Measurements from ENCODE around the gene ATOH8. TPM values are rescaled to one million over a fixed set of nuclear protein-coding genes. Genes with fewer than 3 reads are reported as not detected.

ATOH8 gene
- polyA plus RNA-seq, 1 donor, result 10.3 TPM

GRCh38 chr2:85799215-85799956, 45.6 kb downstream of the ATOH8 start:
- DNase-seq, result no peak

GRCh38 chr2:85800586-85800985, 46.8 kb downstream of the ATOH8 start:
- DNase-seq, result no peak

DNA sequence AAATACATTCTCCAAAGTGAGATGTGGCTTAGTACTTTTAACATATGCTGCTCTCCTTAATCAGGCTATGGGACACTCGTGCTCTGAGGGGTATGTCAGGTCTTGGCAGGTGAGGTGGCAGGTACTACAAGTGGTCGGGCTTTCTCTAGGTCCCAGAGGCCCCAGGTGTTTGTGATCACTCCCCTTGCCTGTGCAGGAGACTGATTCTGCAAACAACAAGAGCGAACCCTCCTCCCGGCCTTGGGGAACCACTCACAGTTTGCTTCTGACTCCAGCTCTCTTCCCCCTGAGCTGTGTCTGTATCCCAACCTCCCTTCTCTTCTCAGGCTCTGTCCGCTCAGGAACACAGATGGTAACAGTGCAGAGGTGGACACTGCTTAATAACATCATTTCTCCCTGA, 48.1 kb downstream of the ATOH8 start:
- DNase-seq, result no peak

DNA sequence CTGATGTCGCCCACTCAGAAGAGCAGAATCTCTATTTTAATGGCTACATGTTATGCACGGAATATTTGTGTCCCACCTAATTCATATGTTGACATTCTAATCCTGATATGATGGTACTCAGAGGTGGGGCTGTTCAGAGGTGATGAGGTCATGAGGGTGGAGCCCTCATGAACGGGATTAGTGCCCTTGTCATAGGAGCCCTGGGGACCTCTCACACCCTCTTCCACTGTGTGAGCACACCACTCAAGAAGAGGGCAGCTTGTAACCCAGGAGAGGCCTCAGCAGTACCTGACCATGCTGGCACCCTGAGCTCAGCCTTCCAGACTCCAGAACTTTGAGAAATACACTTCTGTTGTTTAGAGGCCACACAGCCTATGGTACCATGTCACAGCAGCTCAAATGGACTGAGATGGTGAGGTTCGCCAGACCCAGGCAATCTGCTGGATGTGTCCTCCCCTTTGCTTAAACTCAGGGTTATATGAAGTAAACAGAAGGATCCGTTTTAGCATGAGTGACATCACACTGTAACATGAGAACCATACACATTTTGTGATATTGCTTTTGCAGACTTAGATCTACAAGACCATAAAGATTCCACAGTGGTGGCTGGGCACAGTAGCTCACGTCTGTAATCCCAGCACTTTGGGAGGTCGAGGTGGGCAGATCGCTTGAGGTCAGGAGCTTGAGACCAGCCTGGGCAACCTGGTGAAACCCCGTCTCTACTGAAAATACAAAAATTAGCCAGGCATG, 48.7 kb downstream of the ATOH8 start:
- DNase-seq, result no peak

GRCh38 chr2:85803704-85804425, 50.1 kb downstream of the ATOH8 start:
- no peak for DNase-seq

GRCh38 chr2:85804583-85804982, 50.8 kb downstream of the ATOH8 start:
- no peak for DNase-seq

DNA sequence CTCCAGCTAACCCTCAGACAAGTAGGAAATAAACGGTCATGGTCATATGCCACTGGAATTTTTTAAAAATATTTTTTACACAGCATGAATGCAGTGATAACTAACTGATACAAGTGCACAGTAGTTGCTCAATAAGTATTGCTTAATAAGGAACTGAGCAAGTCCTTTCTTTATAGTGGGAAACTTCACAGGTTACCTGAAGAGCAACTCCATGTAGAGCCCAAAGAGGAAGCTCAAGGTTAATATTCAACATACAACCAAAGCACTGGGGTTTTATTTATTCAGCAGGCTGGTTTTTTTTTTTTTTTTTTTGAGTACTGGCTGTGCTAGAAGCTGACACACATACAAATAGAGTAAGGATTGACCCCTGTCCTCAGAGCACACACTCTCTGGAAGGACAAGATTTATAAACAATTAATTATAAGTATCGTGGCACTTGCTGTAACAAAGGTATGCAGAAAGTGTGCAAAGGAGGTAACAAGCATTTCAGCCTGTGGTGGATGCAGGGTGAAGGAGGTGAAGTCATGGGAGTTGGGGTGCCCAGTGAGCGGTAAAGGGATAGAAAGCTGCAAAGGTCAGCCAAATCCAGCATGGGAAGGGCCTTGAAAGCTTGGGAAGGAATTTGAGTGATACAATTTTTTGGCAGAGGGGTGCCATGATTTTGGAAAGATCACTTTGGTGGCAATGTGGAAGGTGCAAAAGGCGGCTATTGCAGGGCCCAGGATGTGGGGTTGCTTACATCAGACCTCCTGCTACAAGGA, 52.7 kb downstream of the ATOH8 start:
- no peak for DNase-seq

GRCh38 chr2:85807756-85808155, 54.0 kb downstream of the ATOH8 start:
- DNase-seq, result no peak

DNA sequence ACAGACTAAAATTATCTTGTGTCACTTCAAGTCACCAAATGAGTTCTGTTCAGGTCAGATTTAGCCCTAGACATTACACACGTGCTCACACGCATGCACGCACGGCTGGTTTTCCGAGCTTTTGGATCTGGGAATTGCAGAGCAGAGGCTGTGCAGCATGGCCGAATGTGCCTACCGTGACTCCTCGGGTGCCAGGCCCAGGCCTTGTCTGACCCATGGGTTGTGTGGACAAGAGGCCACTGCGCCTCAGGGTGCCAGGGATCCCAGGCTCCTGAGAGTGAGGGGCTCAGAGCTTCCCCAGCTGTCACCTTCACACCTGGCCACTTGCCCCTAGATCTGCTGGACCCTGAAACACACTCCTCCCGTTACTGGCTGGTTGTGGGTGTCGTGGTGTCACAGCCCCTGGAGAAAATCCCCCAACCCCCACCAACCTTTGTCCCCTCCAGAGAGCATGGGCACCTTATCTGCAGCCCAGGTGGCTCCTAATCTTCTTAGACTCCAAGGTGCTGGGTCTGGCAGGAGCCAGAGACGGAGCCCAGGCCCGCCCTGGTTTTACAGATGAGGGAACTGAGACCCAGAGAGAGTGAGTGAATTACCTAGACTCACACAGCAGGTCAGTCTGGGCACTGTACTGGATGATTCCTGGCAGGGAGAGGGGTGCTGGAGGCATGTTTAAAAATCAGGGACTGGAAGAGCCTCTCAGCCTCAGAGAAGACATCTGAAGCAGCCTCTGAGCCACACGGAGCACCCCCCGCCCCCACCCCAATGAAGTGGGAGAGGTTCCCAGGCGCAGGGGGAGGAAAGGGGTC, 56.8 kb downstream of the ATOH8 start:
- no peak for DNase-seq

DNA sequence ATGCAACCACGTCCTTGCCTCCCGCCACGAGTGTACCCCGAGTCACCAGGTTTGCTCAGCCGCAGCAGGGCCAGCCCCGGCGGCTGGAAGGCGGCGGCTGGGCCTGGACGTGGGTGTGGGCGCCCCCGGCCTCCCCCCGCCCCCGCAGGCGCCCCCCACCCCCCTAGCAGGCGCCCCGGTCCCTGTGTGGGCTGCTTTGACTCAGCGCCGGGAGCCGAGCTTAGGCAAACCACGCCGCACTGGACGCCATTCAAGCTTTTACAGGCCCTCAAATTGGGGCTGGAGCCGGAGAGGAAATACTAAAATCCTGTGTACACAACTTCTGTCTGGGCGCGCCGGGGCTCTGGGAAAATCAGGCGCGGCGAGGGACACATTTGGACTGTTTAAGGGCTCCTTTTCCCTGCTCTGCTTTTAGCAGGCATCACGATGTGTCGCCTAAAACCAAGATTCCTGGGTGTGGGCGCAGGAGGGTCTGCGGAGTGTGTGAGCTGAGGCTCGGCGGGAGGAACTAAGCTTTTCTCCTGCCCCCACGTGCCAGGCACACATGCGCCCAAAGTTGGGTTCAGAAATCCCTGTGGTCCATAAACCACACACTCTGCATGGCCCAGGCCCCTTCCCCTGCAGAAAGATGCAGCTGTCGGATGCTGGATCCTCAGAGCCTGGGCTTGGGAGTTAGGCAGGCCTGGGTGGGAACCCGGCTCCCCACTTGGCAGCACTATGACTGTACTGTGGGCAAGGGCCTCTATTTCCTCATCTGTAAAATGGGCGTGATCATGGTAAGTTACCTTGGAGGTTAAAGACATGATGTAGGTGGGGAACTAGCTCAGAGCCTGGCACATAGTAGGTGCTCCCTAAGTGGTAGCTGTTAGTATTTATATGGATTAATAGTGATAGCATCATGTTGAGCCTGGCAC, 57.6 kb downstream of the ATOH8 start:
- DNase-seq, result no peak

DNA sequence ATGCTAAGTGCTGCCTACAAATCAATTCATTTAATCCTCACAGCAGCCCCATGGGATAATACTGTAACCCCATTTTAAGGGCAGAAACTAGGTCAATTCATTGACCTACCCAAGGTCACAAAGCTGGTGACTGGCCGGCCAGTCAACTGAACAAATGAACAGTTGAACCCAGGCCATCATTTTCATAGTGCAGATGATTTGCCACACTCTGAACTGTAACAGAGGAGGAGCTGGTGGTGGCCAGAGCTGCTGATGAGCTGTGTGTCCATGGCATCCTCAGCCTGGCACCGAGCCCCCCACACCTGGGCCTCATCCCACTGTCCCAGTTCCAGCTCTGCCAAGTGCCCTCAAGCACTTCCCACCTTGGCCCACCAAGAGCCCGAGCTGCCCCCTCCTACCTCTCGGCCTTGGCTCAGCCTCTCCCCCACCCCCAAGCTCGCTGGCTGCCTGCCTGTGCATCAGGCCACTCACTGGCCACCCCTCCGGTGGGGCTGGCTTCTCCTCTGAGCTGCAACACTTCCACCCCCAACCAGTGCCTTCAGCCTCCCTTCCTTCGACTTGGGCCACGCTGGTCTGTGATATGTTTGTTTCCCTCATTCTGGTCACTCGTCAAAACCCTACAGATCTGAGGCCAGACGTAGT, 58.4 kb downstream of the ATOH8 start:
- no peak for DNase-seq

DNA sequence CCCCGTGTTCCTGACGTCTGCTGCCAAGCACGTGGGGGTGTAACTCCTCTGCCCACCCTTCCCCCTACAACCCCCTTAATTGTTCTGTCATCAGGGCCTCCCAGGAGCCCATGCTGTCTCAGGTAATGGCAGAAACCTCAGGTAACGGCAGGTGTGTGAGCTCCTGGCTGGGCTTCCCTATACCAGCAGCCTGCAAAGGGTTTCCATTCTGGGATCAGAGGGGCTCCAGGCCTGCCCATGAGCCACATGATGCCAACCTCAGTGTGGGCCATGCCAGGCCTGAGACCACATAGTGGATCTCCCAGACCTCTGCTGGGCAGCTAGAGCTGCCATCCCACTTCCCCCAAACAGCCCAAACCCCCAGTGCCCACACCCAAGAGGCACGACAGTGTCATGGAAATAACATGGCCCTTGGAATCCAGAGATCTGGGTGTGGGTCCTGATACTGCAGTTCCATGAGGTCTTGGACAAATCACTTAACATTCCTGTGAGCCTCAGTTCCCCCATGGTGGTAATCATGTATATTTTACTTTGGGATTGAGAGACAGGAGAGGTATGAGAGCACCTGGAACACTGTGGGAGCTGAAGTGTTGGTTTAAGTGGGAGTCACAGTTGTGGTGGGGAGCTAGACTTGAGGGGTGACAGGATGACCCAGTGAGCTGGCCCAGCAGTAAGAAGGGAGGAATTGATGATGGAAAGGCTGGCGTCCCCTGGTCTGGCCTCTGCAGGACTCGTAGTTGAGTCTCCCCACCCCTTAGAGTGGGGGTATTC, 59.6 kb downstream of the ATOH8 start:
- DNase-seq, result no peak

- peak; percentile 82 for DNase-seq
Observed at GRCh38 chr2:85813982-85814801, 60.4 kb downstream of the ATOH8 start.

GRCh38 chr2:85814802-85815550, 61.2 kb downstream of the ATOH8 start:
- DNase-seq, result no peak

GRCh38 chr2:85819811-85820510, 66.2 kb downstream of the ATOH8 start:
- no peak for DNase-seq

DNA sequence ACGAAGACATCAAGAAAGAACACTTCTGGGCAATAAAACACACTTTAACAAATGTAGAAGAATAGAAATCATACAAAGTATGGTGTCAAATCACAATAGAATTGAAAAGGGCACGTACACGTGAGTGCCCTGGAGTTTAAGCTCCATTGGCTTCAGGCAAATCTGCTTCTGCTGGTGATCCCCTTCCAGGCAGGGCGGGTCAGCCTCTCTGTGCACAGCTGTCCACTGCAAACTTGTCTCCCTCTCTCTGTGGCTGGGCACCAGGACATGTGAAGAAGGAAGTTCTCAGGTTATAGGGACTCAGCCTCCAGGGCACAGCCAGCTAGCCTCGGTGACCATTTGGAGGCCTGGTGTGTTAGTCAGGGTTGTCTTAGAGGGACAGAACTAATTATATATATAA, 69.0 kb downstream of the ATOH8 start:
- DNase-seq, result no peak

DNA sequence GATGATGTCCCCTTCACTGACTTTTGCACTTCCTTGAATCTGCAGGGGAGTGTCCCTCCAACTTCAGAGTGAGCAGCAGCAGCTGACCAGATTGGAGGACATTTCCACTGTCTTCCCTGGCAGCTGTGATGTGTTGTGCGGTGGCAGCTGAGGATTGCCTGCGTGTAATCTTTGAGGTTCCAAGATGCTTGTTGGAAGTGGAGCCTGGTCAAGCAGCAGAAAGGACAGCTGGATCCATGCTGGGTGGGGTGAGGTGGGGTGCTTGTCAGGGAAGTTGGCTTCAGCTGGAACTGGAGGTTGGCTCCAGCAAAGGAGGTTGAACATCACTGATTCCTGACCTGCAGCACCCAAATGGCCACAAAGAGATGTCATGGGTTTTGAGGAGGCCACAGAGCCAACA, 70.2 kb downstream of the ATOH8 start:
- DNase-seq, result no peak

All from left kidney (tissue), 2 donors.